GM23248 (cell line): ENCODE measurements around the gene DYNC1LI1.

Experiments
- EZH2 ChIP-seq: fragments of 200-600 bp; sonication (generic); IDR thresholded peaks from 2 replicates; pipeline ENCODE4 v1.6.1; 2018; ENCODE audit warnings: antibody characterized with exemption, mild to moderate bottlenecking; ENCODE audit not compliant: insufficient read depth, poor library complexity, severe bottlenecking
- EZH2phosphoT487 ChIP-seq: fragments of 200-600 bp; sonication (generic); IDR thresholded peaks from 2 replicates; pipeline ENCODE4 v1.6.1; 2018; ENCODE audit warnings: antibody characterized with exemption, moderate library complexity, mild to moderate bottlenecking, low read depth; ENCODE audit not compliant: insufficient read depth

DNA sequence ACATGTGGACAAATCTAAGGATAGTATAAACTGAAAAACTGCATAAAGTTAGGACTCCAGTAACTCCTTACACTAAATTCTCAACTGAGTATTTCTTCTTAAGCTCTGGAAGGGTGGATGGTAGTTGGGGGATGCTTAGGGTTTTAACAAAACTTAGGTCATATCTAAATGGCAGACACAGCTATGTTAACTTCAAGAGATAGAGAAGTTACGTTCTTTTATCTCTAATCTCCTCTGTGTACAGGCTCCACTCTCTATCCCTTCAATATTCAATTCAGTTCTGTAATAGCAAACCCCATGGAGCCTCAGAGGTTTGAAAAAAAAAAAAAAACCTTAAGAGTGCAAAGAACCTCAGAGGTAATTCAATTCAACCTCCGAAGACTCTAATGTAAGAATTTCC lies 71.1 kb downstream of the DYNC1LI1 start:
- TF ChIP-seq EZH2 (no peak), EZH2phosphoT487 (no peak)
